Measurements from ENCODE around the gene KLC3.
"Not testable (repeated sequence)": the region's sequence is repeated elsewhere in the genome, so short reads cannot be mapped to it uniquely, and the experiment has no call there.

KLC3 gene

DNA sequence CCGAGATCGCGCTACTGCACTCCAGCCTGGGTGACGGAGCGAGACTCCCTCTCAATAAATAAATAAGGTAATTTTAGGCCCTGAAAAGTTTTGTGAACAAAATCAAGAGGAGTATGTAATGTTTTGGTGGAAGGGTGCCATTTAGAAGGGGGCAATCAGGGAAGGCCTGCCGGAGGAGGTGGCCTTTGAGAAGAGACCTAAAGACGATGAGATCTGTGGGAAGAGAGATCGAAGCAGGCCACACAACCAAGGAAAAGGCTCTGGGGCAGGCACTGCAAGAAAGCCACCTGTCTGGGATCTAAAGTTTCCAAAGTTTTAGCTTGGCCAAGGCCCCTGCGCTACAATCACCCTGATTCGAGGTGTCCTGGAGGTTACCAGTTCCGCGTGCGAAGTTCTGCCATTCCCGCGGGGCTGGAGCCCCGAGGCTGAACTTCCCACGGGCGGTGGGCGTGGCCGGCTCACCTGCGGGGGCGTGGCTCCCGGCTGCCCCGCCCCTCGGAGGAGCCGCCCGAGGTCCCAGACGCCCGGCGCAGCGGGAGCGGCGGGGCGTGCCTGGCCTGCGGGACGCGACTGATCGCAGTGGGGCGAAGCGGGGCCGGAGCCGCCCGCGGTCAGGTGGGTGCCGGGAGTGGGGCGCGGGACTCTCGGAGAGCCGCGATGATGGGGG is at the start of gene KLC3:
Gene KLC3, plus strand, starts transcription at position 519 of the 667 bp plus-strand sequence. CDS start 4,792 bp downstream, outside the sequence.
- DNase-seq (ENCODE audit: low read depth, low spot score) = no peak

DNA sequence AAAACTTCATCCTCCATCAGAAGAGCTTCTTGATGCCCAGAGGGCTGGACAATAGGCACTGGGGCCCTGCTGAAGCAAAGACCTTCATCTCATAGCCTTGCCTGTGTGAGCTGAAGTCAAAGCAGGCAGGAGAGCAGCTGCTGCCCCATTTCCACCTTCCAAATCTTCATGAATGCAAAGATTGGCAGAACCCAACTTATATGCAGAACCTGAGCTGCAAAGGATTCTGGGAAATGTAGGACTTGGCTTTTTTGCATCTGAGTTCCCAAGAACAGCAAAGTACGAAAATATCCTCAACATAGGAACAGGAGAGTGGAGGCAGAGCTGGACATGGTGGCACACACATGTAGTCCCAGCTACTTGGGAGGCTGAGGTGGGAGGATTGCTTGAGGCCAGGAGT is 48.7 kb upstream of the KLC3 start:
- DNase-seq (ENCODE audit: low read depth, low spot score) = no peak

DNA sequence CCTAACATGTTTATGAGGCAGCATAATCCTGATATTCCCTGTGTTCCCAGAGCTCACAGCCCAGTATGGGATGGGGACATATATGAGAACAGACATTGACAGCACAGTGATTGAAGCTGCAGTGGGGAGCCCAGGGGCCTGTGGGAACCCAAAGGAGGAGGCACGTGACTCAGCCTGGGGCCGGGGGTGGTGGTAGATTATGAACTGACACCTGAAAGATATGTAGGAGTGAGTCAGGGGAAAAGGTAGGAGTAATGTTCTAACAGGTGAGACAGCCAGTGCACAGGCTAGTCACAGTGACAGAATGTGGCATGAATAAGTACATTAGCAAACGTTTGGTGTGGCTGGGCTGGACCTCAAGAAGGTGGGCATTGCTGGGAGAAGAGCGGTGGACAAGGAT is 46.9 kb upstream of the KLC3 start:
- no peak for DNase-seq (ENCODE audit: low read depth, low spot score)

DNA sequence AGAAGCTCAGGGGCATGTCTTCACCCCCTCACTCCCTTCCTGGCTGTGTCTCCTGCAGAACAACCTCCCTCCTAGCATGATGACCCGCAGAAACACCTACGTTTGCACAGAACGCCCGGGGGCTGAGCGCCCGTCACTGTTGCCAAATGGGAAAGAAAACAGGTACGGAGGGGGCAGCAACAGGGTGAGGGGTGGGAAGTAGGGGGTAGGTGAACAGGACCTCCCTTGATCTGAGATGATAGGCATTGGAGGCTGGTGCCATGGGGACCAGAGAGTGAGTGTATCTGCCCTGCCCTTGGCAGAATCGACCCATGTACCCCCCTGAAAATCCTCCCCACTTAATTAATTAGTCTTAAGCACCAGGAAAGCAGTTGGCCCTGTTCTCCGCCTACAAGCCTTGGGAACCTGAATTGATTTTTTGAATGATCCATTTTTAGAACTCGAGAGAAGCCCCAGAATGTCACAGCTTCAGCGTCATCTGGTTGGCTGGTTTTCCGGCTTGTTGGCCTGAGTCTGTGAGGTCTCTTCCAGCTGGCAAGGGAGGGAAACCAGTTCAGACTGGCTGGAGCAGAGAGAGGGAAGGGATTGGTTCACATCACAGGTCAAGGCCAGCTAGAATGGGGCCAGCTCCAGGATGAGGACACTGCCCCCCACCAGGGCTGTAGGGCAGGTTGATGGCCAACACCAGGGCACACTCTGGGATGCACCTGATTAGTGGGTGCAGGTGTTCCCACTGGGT is 46.1 kb upstream of the KLC3 start:
- no peak for DNase-seq (ENCODE audit: low read depth, low spot score)

DNA sequence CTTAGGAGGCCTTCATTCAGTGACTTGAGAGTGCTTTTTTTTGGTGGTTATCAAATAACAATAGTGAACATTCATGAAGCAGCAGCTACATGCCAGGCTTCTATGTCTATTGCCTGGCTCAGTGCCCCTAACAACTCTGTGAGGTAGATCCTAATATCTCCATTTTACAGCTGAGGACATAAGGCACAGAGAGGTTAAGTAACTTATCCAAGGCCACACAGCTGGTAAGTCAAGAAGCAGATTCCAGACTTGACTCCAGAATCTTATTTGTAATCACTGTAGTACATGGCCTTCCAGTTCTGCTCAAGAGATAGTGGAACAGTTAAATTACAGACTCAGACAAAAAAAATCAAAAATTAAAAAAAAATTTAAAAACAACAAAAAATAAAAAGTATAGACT is 44.7 kb upstream of the KLC3 start:
- DNase-seq (ENCODE audit: low read depth, low spot score) = no peak

DNA sequence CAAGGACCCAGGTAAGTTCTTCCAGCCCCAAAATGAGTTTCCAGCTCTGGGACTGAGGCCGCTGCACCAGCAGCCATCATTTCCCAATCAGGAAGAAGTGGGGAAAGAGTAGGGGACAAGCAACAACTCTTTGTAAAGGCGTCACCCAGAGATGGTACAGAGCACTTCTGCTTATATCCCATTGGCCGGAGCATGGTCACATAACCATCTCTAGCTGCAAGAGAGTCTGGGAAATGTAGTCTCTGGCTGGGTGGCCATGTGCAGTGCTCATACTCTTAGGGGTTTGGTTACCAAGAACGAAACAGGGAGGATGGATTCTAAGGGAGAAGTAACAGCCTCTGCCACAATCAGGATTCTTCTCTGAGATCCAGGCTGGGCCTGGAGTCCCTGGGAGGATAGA is 44.2 kb upstream of the KLC3 start:
- no peak for DNase-seq (ENCODE audit: low read depth, low spot score)

DNA sequence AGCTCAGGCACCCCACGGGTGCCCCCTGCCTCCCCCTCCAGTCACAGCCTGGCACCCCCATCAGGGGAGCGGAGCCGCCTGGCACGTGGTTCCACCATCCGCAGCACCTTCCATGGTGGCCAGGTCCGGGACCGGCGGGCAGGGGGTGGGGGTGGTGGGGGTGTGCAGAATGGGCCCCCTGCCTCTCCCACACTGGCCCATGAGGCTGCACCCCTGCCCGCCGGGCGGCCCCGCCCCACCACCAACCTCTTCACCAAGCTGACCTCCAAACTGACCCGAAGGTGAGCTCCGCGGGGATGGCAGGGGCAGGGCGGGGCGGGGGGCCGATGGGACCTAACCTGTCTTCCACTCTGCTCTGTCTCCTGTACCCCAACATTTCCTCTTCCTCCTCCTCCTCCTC is 42.9 kb upstream of the KLC3 start:
- no peak for DNase-seq (ENCODE audit: low read depth, low spot score)

GRCh38 chr19:45298264-45298663 is 42.3 kb upstream of the KLC3 start:
- DNase-seq (ENCODE audit: low read depth, low spot score) = no peak

GRCh38 chr19:45299719-45300118 is 40.8 kb upstream of the KLC3 start:
- no peak for DNase-seq (ENCODE audit: low read depth, low spot score)

GRCh38 chr19:45302416-45302815 is 38.1 kb upstream of the KLC3 start:
- no peak for DNase-seq (ENCODE audit: low read depth, low spot score)

DNA sequence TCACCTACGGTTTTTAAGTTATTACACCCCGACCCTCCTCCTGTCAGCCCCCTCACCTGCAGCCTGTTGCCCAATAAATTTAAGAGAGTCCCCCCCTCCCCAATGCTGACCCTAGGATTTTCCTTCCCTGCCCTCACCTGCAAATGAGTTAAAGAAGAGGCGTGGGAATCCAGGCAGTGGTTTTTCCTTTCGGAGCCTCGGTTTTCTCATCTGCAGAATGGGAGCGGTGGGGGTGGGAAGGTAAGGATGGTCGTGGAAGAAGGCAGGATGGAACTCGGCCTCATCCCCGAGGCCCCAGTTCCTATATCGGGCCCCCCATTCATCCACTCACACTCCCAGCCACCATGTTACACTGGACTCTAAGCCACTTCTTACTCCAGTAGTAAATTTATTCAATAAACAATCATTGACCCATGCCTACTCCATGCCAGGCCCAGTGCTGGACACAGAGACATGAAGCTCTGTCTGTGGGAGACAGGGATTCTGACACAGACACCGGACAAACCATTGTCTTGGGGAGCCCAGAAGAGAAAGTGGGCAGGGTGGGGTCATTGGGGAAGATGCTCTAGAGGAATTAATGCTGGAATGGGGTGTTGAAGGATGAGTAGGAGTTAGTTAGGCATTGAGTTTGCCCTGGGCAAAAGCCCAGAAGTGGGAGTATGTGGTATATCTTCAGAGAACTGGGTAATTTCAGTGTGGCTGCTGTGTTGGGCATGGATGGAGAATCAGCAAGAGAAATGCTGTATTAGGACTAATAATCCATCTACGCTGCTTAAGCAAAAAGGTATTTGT is 37.1 kb upstream of the KLC3 start:
- DNase-seq (ENCODE audit: low read depth, low spot score) = no peak

- no peak for DNase-seq (ENCODE audit: low read depth, low spot score)
These were observed 36.2 kb upstream of the KLC3 start for GRCh38 chr19:45304141-45304926.

DNA sequence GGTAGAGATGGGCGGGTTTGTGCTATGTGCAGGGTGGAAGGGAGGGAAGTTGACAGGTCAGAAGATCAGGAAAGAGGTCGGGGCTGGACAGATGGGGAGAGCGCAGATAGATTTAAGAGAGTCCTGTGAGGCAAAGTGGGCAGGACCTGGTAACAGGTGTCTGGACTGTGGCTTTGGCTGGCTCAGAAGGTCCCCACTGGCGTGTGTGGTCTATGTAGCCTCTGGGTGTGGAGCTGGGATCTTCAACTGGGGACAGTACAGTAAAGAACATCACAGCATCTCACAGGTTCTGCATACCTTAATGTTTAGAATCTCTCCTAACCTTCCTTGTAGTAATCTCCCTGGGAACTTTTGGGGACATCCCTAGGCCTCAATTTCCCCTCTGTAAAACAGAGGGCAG is 35.5 kb upstream of the KLC3 start:
- DNase-seq (ENCODE audit: low read depth, low spot score) = no peak

DNA sequence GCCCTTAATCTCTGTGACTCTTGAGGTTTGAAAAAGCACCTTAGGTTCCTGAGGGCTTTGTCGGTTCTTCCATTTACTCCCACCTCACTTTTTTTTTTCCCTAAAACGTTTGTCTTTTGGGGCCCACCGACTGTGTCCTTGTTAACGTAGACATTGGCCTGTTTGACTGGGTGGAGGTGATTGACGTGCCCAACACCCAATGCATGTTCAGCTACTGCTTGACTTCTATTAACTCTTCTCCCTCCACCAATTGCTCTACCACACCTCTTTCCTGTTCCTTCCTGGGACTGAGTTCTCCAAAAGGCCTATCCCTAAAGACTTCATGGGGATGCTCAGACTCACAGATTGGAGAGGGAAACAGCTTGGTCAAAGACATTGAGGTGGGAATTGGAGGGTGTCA is 35.1 kb upstream of the KLC3 start:
- DNase-seq (ENCODE audit: low read depth, low spot score) = no peak

DNA sequence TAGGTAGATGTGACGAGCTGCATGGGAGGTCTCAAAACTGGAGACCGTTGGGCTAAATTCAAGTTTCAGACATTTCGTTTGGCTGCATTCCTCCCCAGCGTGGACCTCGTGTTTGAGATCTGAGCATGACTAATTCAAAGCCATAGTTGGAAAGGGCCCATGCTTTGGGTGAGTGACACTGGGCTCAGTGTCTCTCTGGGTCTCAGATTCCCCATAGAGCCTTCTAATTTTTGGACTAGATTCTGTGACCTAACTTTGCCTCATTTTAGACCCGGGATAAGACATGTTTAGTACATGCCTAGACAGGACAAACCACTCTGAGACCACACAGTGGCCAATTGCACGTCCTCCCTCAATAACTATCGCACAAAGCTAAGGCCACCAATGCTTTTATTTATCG is 34.5 kb upstream of the KLC3 start:
- no peak for DNase-seq (ENCODE audit: low read depth, low spot score)

GRCh38 chr19:45306518-45307027 is 34.0 kb upstream of the KLC3 start:
- DNase-seq (ENCODE audit: low read depth, low spot score) = no peak

- DNase-seq (ENCODE audit: low read depth, low spot score) = no peak
These were observed 33.2 kb upstream of the KLC3 start for GRCh38 chr19:45307361-45307760.

DNA sequence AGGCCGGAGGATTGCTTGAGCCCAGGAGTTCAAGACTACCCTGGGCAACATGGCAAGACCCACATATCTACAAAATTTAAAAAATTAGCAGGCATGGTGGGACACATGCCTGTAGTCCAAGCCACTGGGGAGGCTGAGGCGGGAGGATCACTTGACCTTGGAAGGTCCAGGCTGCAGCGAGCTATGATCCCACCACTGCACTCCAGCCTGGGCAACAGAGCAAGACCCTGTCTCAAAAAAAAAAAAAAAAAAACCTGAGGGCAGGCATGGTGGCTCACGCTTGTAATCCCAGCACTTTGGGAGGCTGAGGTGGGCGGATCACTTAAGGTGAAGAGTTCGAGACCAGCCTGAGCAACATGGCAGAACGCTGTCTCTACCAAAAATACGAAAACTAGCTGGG is 31.2 kb upstream of the KLC3 start:
- DNase-seq (ENCODE audit: low read depth, low spot score) = not testable (repeated sequence)

- no peak for DNase-seq (ENCODE audit: low read depth, low spot score)
These were observed 28.9 kb upstream of the KLC3 start for GRCh38 chr19:45311621-45312020.

- DNase-seq (ENCODE audit: low read depth, low spot score) = not testable (repeated sequence)
These were observed 28.3 kb upstream of the KLC3 start for GRCh38 chr19:45312285-45312684.

DNA sequence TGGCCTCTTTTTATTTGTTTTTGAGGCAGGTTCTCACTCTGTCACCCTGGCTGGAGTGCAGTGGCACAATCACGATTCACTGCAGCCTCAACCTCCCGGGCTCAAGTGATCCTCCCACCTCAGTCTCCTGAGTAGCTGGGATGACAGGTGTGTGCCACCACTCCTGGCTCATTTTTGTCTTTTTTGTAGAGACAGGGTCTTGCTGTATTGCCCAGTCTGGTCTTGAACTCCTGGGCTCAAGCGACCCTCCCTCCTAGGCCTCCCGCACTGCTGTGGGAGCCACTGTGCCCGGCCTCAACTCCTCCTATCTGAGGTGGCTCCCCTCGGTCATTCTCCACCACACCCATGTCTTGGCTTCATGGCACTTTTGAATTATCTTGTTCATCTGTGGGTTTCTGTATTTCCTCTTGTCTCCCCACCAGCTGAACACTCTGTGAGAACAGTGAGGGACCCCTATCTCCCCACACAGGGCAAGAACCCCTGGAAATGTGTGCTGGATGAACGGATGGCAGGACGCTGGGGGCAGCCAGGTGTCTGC is 25.8 kb upstream of the KLC3 start:
- DNase-seq (ENCODE audit: low read depth, low spot score) = no peak

Measured in smooth muscle cell of the brain vasculature (primary cell).